GM19467 (cell line): ENCODE results near the gene RHBDD1.

Experiments
- ATAC-seq: cut with Tn5 transposase; IDR thresholded peaks from one replicate; pipeline ENCODE4 v1.9.1; 2021; ENCODE audit warnings: mild to moderate bottlenecking, moderate library complexity; ENCODE audit not compliant: unreplicated experiment

The RHBDD1 gene

DNA sequence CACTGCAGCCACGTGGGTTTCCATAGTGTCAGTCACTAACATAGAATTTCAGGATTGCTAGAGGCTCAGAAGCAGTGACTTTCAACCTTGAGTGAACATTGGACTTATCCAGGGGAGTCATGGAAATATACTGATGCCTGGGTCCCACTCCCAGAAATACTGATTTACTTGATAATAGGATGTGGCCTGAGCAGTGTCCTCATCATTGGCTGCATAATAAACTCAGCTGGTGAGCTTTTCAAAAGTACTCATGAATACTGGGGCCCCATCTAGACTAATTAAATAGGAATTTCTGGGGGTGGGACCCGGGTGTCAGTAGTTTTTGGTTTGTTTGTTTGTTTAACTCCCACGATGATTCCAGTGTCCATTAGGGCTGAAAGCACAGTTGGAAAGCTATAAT, 186.8 kb downstream of the RHBDD1 start:
- ATAC-seq, result no peak

DNA sequence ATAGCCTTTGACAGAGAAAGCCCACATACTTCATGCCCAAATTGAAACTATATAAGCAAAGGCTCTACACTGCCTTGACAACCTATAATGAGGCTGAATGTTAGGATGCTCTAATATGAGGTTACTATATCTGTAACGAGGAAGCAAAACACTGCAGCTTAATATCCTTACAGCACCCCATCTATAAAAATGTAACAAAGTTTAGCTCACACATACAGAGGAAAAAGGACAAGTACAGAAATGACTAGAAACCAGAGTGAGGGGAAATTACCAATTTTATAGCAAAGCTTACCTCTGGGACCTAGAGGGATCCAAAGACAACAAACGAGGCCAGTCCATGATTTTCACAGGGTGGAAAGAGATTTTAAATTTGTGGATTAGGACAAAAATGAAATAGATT, 189.7 kb downstream of the RHBDD1 start:
- no peak for ATAC-seq

DNA sequence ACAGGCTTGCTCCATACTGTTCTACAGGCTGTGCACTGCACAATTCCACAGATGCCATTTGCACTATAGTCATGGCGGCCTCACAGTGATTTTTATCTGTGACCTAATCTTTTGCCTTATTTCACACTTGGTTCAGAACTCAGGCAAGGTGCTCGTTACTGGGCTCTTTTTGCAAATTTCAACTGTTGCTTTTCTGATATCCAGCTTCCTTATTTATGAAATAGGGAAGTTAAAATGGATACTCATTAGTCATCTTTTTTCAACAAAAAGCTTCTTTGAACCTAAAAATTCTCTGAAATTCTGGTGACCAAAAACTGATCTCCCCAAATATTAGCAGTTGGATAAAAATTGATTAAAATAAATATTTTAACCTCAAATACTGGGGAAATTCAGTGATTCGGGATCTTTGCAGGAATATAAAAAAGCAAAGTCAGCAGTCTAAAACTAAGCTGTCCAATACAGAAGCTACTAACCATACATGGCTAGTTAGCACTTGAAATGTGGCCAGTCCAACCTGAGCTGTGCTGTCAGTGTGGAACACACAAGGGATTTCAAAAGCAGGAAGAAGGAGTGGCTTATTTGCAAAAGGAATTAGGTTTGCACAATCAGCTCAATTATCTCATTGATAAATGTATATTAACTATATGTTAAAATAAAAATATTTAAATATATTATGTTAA, 193.7 kb downstream of the RHBDD1 start:
- no peak for ATAC-seq

DNA sequence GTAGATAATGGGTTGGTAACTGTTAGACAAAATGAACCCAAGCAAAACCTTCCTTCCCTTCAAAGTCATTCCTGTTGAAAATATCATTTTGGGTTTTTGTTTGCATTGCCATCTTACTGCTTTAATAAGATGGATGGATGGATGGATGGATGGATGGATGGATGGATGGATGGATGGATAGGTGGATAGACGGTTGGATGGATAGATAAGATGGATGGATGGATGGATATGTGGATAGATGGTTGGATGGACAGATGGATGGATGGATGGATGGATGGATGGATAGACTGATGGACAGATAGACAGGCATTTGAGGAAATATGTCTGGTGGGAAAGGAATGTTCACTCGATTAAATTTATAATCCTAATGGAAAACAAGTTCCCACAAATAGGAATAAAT, 194.9 kb downstream of the RHBDD1 start:
- no peak for ATAC-seq

DNA sequence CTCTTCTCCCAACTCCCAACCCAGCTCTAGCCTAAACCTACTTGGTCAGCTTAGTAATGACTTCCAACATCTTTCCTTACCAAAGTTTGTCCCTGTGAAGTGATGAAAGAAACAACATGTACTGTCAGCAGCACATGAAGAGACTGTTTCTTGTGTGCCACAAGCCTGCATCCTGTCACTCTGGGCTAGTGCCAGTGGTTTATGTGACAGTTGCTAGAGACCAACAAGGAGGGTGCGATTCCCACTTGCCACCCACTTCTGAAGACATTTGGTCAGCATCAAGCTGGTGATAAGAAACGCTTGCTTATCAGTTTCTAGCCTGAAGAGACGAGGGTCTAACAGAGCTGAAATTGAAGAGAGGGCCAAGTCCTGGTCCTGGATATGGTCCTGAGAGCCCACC, 195.5 kb downstream of the RHBDD1 start:
- ATAC-seq, result no peak

DNA sequence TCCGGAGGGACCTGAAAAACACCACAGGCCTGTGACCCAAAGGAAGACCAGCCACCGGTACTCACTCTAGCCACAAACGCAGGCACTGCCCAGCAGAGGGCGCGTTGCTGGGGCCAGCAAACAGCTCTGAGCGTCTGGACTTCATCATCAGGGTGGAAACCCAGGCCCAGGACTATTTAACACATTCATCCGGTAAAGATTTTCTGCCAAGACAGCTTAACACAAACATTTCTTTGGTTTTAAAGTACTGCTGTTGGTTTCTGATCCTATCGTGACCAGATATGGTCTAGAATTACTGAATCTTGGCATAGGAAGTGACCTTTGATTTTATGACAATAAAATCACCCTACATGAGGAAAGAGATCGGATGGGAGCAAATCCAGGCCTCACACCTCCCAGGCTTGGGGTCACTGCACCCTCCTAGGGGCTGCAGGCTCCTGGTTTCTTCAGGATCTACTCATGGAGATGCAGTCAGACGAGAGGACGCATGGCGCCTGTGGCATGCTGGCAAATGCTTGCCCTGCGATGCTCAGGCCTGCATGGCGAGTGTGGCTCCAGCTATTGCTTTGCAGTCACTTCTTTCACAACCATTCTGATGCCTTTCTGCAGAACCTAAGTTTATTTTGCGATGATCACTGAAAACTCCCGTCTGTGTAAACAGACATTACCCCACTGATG, 197.8 kb downstream of the RHBDD1 start:
- no peak for ATAC-seq

DNA sequence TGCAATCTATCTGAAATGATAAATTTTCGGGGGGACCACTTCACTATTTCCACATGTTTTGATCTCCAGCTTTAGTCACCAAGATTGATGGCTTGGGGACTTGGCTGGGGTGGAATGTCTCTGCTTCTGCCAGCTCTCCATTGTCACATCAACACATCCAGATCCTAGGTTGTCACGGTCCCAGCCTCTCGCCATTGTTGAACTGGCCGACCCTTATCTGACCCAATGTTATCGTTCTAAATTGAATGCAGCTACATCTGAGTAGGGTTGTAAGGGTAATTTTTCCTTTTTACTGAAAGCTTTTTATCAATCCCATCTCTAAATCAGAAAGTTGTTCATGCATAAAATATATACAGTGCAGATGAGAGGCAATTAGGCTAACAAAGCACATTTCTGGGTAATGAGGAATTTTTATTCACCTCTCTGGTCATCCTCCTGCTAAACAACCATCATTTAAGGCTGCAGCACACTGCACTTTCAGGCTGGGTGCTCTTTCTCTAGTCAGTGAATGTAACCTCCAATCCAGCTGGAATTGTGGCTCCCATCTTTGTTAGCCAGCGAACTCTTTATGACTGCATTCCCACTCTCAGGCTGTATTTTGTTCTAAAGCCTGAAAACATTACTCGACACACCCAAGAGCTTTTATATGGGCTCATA, 200.0 kb downstream of the RHBDD1 start:
- no peak for ATAC-seq

DNA sequence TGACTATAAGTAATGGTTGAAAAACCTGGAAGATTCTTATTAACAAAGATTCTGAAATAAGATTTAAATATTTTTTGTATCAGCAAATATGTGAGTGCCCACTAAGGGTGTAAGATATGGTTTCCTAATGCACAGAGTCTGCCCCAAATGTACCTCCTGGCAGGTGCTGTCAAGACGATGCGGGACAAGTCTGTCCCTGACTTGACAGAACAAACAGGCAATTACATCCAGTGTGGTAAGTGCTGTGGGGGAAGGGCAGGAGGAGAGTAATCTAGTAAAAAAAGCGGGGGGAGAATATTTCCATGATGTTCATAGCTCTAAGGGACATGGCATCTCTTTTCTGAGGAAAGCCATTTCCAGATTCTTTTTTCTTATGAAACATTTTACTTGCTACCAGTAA, 200.7 kb downstream of the RHBDD1 start:
- no peak for ATAC-seq

DNA sequence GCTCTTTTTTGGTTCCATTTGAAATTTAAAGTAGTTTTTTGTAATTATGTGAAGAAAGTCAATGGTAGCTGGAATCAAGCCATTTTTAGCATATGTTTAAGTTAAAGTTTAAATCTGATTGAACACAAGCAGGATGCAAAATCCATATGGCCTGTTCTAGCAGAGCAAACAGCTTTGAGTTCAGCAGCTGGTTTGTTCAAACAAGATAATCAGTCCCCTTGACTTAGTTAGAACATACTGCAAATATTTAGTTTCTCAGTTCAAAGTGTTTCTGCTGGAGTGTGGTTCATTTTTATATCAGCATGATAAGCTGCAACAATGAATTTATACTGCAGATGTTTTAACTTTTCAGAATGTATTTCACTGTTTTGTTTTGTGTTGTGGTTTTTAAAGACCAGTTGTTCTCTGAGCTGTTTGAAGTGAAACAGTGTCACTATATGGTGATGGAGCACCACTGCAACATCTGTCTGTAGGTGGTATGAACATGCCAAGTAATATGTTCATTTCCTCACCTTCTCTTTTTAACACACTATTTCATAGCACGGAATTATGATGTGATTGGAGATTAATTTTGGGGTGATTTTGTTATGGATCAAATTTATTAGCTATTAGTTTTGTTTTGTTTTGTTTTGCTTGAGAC, 202.8 kb downstream of the RHBDD1 start:
- no peak for ATAC-seq

DNA sequence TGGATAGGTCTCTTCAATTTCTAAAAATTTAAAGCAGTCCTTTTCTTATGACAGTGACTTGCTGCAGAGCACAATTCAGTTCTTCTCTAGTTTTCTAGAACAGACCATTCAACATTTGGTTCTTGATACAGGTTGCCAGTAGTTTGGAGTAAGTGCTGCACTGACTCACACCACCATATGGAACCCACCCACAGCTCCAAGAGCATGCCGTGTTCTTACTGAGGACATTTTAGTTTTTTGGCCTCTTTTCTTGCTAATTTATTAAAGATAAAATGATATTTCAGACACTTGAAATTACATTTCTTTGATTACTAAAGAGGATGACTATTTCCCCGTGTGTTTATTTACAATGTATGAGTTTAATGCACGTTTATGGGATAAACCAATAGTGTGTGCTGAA, 208.1 kb downstream of the RHBDD1 start:
- ATAC-seq, result no peak
